ENCODE data around the gene ABCF3.

Gene ABCF3

GRCh38 chr3:184185461-184186183 is 377 bp upstream of the ABCF3 start:
- peak; percentile 98 for DNase-seq (ENCODE audit: low read depth in 2 of 2)

DNA sequence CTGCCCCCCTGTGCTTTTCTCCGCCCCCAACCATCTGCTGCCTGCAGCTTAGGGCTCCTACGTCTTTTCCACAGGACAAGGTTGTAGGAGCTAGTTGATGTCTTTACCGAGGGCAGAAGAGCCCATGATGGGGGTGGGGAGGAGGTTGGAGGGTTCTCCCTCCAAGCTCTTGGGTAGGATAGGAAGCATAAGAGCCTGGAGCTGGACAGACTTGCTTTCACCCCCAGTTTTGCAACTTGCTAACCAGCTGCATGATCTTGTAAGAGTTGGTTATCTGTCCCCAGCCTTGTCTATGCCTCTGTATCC is 856 bp downstream of the ABCF3 start:
- DNase-seq (ENCODE audit: low read depth in 2 of 2) = no peak

GRCh38 chr3:184188080-184188479 is 2.1 kb downstream of the ABCF3 start:
- no peak for DNase-seq (ENCODE audit: low read depth in 2 of 2)

DNA sequence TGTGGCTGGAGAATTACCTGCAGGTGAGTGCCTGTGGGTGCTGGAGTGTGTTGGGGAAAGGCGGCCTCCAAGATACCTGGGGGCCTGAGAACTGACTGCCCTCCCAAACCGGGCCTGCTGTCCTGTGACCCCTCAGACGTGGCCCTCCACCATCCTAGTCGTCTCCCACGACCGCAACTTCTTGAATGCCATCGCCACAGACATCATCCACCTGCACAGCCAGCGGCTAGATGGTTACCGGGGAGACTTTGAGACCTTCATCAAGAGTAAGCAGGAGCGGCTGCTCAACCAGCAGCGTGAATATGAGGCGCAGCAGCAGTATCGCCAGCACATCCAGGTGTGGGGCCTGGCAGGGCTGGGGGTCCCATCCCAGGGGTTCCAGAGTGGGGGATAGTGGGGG is 3.4 kb downstream of the ABCF3 start:
- DNase-seq (ENCODE audit: low read depth in 2 of 2) = no peak

DNA sequence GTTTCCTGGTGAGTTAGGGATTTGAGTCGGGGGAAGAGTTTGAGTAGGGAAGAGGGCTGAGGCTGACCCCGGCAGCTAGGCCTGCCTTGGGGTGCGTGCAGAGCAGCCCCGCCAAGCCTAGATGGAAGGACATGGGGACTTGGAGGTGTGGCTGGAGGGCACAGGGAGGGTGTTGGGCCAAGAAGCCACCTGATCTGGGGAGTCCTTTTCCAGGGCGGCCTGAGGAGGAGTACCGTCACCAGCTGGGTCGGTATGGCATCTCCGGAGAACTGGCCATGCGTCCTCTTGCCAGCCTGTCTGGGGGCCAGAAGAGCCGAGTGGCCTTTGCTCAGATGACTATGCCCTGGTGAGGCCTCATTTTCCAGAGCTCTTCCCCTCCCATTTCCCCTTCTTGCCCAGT is 6.9 kb downstream of the ABCF3 start:
- DNase-seq (ENCODE audit: low read depth in 2 of 2) = no peak

DNA sequence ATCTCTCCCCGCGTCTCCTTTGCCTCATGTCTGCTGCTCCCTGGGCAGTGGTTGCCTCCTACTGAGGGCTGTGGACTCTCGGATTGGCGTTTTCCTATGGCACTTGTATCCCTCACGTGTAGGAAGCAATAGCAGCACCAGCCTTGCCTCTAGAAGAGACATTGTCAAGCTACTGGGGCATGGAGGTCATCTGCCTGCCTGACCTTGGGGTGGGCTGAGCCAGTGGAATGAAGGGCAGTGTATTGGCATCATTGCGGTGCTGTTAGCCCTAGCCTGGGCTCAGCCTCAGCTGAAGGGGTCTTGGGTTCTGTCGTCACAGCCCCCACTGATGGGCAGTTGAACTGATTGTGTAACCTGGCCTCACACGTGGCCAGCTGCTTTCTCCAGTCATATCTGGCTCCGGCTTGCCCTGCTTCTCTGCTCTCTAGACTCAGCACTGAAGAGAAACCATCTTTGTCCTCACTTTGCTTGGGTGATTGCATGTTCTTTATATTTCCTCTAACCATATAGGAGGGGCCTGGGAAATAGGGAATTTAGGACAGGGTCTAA is 8.1 kb downstream of the ABCF3 start:
- no peak for DNase-seq (ENCODE audit: low read depth in 2 of 2)

DNA sequence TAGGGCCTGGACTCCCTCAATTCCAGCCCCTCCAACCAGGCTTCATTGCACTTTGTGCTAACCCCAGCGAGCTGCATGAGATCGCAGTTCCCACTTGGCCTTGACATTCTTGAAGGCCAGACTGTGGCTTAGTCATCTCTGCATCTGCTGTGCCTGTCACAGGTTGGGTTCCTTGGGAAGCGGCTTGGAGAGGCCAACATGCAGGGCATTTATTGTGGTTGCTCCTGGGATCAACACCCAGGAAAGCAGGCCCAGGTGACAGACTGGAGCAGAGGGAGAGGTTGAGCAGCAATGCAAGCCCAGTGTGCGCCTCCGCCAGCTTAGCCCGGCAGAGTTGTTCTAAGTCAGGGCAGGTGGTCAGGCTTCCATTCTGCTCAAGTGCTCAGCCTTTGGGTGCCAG is 10.5 kb downstream of the ABCF3 start:
- no peak for DNase-seq (ENCODE audit: low read depth in 2 of 2)

- DNase-seq (ENCODE audit: low read depth in 2 of 2) = no peak
Observed at GRCh38 chr3:184198509-184198908, 12.5 kb downstream of the ABCF3 start.

- no peak for DNase-seq (ENCODE audit: low read depth in 2 of 2)
Observed at GRCh38 chr3:184200825-184201224, 14.8 kb downstream of the ABCF3 start.

- no peak for DNase-seq (ENCODE audit: low read depth in 2 of 2)
Observed at GRCh38 chr3:184203526-184203925, 17.5 kb downstream of the ABCF3 start.

- DNase-seq (ENCODE audit: low read depth in 2 of 2) = no peak
Observed at GRCh38 chr3:184209146-184209923, 23.3 kb downstream of the ABCF3 start.

GRCh38 chr3:184211297-184211696 is 25.3 kb downstream of the ABCF3 start:
- no peak for DNase-seq (ENCODE audit: low read depth in 2 of 2)

DNA sequence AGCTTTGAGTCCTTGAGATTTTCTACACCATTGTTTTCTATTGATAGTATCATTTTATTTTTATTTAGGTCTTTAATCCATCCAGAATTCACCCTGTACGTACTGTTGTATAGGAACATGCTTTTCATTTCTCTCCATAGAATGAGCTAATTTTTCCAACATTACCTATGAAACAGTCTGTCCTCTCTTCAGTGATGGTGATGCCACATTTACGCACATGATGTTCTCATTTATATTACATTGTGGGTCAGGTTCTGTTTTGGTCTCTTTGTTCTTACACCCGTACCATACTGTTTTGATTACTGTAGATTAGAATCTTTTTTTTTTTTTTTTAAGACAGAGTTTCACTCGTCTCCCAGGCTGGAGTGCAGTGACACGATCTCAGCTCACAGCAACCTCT is 25.7 kb downstream of the ABCF3 start:
- no peak for DNase-seq (ENCODE audit: low read depth in 2 of 2)

DNA sequence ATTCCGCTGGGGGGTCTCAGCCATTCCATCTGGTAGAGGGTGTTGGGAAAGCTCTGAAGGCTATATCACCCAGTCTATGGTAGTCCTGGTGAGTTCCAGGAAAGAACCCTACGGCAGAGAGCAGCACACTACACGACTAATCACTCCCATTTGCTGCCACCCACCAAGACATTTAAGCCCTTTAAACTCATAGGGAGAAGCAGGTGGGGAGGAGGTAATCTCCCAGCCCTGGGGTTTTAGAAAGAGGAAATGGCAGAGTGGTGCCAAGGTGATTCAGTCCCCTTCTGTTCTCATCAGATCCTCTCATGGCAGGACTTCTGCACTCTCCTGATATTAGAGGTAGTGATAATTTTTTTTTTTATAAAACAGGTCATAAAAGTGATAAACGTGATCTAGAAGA is 32.8 kb downstream of the ABCF3 start:
- no peak for DNase-seq (ENCODE audit: low read depth in 2 of 2)

- DNase-seq (ENCODE audit: low read depth in 2 of 2) = no peak
Observed at GRCh38 chr3:184222521-184222920, 36.5 kb downstream of the ABCF3 start.

GRCh38 chr3:184223946-184224345 is 37.9 kb downstream of the ABCF3 start:
- DNase-seq (ENCODE audit: low read depth in 2 of 2) = no peak

- peak; percentile 19 to 22 for DNase-seq (ENCODE audit: low read depth in 2 of 2)
Observed at GRCh38 chr3:184227481-184227935, 41.5 kb downstream of the ABCF3 start.

GRCh38 chr3:184228376-184229137 is 42.6 kb downstream of the ABCF3 start:
- no peak for DNase-seq (ENCODE audit: low read depth in 2 of 2)

GRCh38 chr3:184229394-184230080 is 43.5 kb downstream of the ABCF3 start, which contains the start of gene VWA5B2:
VWA5B2 (plus strand) TSS chr3:184229585; CDS start chr3:184230529, 944 bp downstream.
- DNase-seq (ENCODE audit: low read depth in 2 of 2) = peak; percentile 46 to 64

- no peak for DNase-seq (ENCODE audit: low read depth in 2 of 2)
Observed at GRCh38 chr3:184230081-184230602, 44.1 kb downstream of the ABCF3 start.

Data from stimulated activated CD8-positive, alpha-beta memory T cell treated with anti-CD3 and anti-CD28 coated beads, Interleukin-2, amount 100 ng/mL, for 1 hour (primary cell).